Measurements from ENCODE around the gene ST6GALNAC5. TPM values are rescaled to one million over a fixed set of nuclear protein-coding genes. Genes with fewer than 3 reads are reported as not detected.

ST6GALNAC5 gene
- total and polyA plus RNA-seq, 10 of the 15 experiments (the other 5 are each of a cell fraction or from before 2014, with no cell fraction given): under 0.01 to 1.8 (median 0.07) TPM; not detected in 6

GRCh38 chr1:76961181-76961819, 94.0 kb downstream of the ST6GALNAC5 start:
- ChIA-PET POLR2A (no interaction called here), CTCF (interaction anchor here (1.5 to 2.6 kb wide), 2 partner anchors 12 to 14 kb away, joined by 3 to 13 read pairs; no protein-coding TSS in a partner anchor), SMC1A (ENCODE audit: uncharacterized antibody, unreplicated experiment) (interaction anchor here (1.2 to 2.9 kb wide), 6 partner anchors 8 to 70 kb away, joined by 3 to 31 read pairs (median 5); no protein-coding TSS in a partner anchor), RAD21 (ENCODE audit: unreplicated experiment) (interaction anchor here (0.9 to 1.9 kb wide), 2 partner anchors 58 to 70 kb away, joined by 3 to 4 read pairs; no protein-coding TSS in a partner anchor)
- no peak overlapping the region for H3K9ac ChIP-seq (ENCODE audit: control insufficient read depth, insufficient read depth, low read length)
- H4K20me1 ChIP-seq (ENCODE audit: control insufficient read depth, insufficient read depth): no peaks in the 10 kb centered on the region
- no peaks in the 10 kb centered on the region for H3K9me3 ChIP-seq (replicated peaks; ENCODE audit: control insufficient read depth, insufficient read depth, low read length)
- WGBS (ENCODE audit: insufficient coverage, insufficient replicate concordance, low lambda C conversion rate, missing lambda C conversion rate): 17% methylated on average over 6 of the region's 6 CpGs
- ATAC-seq: no peak
- in situ Hi-C loops (cut with MboI) (no loop called here), intact Hi-C loops (cut with micrococcal nuclease; ENCODE audit: unreplicated experiment) (no loop called here)
- no peaks in the 10 kb centered on the region for H3K79me2 ChIP-seq (ENCODE audit: control insufficient read depth, insufficient read depth, low read length)
- H3K27ac ChIP-seq (ENCODE audit: control insufficient read depth, insufficient read depth): no peak overlapping the region
- no peaks in the 10 kb centered on the region for H3K36me3 ChIP-seq (ENCODE audit: control insufficient read depth in 2 of 2, insufficient read depth in 2 of 2, low read length in 1 of 2)
- H3K4me1 ChIP-seq (ENCODE audit: control insufficient read depth, insufficient read depth, low read length): no peaks in the 10 kb centered on the region
- BruUV-seq (replicated peaks): no TSS peak
- no peak for FAIRE-seq
- TF ChIP-seq YY1 (IDR thresholded peaks at IDR 0.05; ENCODE audit: low read depth, low read length) (no peak), ELK1 (IDR thresholded peaks at IDR 0.05; ENCODE audit: low read depth, low read length) (no peak), SUZ12 (IDR thresholded peaks at IDR 0.05; ENCODE audit: unreplicated experiment) (no peak), POLR2A (IDR thresholded peaks at IDR 0.05; ENCODE audit: low read depth, low read length) (no peak), WRNIP1 (IDR thresholded peaks at IDR 0.05; ENCODE audit: borderline replicate concordance, low read depth, low read length) (no peak)
- DNase-seq (ENCODE audit: low read depth, low spot score): no peak
- no peak overlapping the region for H3K4me3 ChIP-seq
- no peak overlapping the region for H3K4me2 ChIP-seq (ENCODE audit: control insufficient read depth, insufficient read depth)
- no peak overlapping the region for H2AFZ ChIP-seq (ENCODE audit: control insufficient read depth, low read depth, low read length)
- no peaks in the 10 kb centered on the region for H3K27me3 ChIP-seq (replicated peaks in 1 of 2; ENCODE audit: control insufficient read depth in 2 of 2, insufficient read depth in 2 of 2, low read length in 1 of 2)

- BruUV-seq (replicated peaks): no TSS peak
- FAIRE-seq: no peak
- TF ChIP-seq IRF5 (IDR thresholded peaks at IDR 0.05; ENCODE audit: borderline replicate concordance) (no peak), ZBTB4 (CRISPR knock-in tag; IDR thresholded peaks at IDR 0.05) (no peak), RB1 (IDR thresholded peaks at IDR 0.05; ENCODE audit: borderline replicate concordance) (no peak), NFIC (IDR thresholded peaks at IDR 0.05; ENCODE audit: low read depth, low read length) (no peak), SP1 (IDR thresholded peaks at IDR 0.05; ENCODE audit: low read depth, low read length) (no peak), MXI1 (IDR thresholded peaks at IDR 0.05; ENCODE audit: low read depth, low read length) (no peak), SREBF1 (IDR thresholded peaks at IDR 0.05; ENCODE audit: low read length) (no peak), NR2F1 (conservative IDR thresholded peaks at IDR 0.05) (no peak)
Observed at GRCh38 chr1:76961820-76962207, 94.5 kb downstream of the ST6GALNAC5 start.

More at GRCh38 chr1:76961820-76962207, 94.5 kb downstream of the ST6GALNAC5 start:
- Histone ChIP-seq H3K36me3 (ENCODE audit: control insufficient read depth in 2 of 2, insufficient read depth in 2 of 2, low read length in 1 of 2) (no peaks in the 10 kb centered on the region), H3K9me3 (replicated peaks; ENCODE audit: control insufficient read depth, insufficient read depth, low read length) (no peaks in the 10 kb centered on the region), H3K4me1 (ENCODE audit: control insufficient read depth, insufficient read depth, low read length) (no peaks in the 10 kb centered on the region), H2AFZ (ENCODE audit: control insufficient read depth, low read depth, low read length) (no peak overlapping the region), H3K9ac (ENCODE audit: control insufficient read depth, insufficient read depth, low read length) (no peak overlapping the region), H3K27ac (ENCODE audit: control insufficient read depth, insufficient read depth) (no peak overlapping the region), H3K79me2 (ENCODE audit: control insufficient read depth, insufficient read depth, low read length) (no peaks in the 10 kb centered on the region), H3K4me3 (no peak overlapping the region), H4K20me1 (ENCODE audit: control insufficient read depth, insufficient read depth) (no peaks in the 10 kb centered on the region), H3K27me3 (replicated peaks in 1 of 2; ENCODE audit: control insufficient read depth in 2 of 2, insufficient read depth in 2 of 2, low read length in 1 of 2) (no peaks in the 10 kb centered on the region), H3K4me2 (ENCODE audit: control insufficient read depth, insufficient read depth) (no peak overlapping the region)
- ATAC-seq (no peak), DNase-seq (ENCODE audit: low read depth, low spot score) (no peak)
- ChIA-PET RAD21 (ENCODE audit: unreplicated experiment) (interaction anchor here (0.9 to 1.9 kb wide), 4 partner anchors 13 to 69 kb away, joined by 3 to 4 read pairs (median 4); no protein-coding TSS in a partner anchor), CTCF (interaction anchor here (1.5 to 2.6 kb wide), 2 partner anchors 12 to 15 kb away, joined by 3 to 13 read pairs; no protein-coding TSS in a partner anchor), POLR2A (no interaction called here), SMC1A (ENCODE audit: uncharacterized antibody, unreplicated experiment) (interaction anchor here (0.8 to 2.9 kb wide), 8 partner anchors 8 to 70 kb away, joined by 3 to 31 read pairs (median 5); no protein-coding TSS in a partner anchor)
- in situ Hi-C loops (cut with MboI): no loop called here
- intact Hi-C loops (cut with micrococcal nuclease; ENCODE audit: unreplicated experiment): no loop called here
